ENCODE measurements around the gene RBL1.

RBL1 gene

DNA sequence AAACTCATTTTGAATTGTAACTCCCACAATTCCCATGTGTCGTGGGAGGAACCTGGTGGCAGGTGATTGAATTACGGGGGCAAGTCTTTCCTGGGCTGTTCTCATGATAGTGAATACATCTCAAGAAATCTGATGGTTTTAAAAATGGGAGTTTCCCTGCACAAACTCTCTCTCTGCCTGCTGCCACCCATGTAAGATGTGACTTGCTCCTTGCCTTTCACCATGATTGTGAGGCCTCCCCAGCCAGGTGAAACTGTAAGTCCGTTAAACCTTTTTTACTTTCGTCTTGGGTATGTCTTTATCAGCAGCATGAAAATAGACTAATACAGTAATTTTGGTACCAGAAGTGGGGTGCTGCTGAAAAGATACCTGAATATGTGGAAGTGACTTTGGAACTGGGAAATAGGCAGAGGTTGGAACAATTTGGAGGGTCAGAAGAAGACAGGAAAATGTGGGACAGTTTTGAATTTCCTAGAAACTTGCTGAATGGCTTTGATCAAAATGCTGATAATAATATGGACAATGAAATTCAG lies 102.9 kb downstream of the RBL1 start:
- Histone ChIP-seq H3K27ac (ENCODE audit: low read depth, low read length) (no peak overlapping the region), H3K27me3 (ENCODE audit: control insufficient read depth, insufficient read depth, low read length) (no peaks in the 10 kb centered on the region), H3K9ac (ENCODE audit: low read depth, low read length) (no peak overlapping the region), H3K4me1 (ENCODE audit: control insufficient read depth, insufficient read depth, low read length) (no peaks in the 10 kb centered on the region), H3K36me3 (ENCODE audit: control insufficient read depth, insufficient read depth, low read length) (peaks cover 28% of the 10 kb centered on the region), H3K9me3 (ENCODE audit: control insufficient read depth, insufficient read depth, low read length) (peaks cover 20% of the 10 kb centered on the region), H3K4me3 (ENCODE audit: low read depth, low read length) (no peak overlapping the region)

DNA sequence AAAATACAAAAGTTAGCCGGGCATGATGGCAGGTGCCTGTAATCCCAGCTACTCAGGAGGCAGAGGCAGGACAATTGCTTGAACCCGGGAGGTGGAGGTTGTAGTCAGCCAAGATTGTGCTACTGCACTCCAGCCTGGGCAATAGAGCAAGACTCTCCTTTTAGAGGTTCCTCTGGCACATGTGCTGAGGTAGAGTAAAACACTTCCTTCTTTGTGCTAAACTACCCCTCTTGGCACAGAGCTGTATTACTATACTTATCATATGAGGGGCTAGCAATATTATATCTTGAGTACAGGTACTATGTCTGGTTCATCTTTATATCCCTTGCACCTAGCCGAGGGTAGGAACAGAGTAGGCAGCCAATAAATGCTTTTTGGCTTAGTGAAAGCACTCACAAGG lies 104.1 kb downstream of the RBL1 start:
- H3K4me1 ChIP-seq (ENCODE audit: control insufficient read depth, insufficient read depth, low read length): no peaks in the 10 kb centered on the region

DNA sequence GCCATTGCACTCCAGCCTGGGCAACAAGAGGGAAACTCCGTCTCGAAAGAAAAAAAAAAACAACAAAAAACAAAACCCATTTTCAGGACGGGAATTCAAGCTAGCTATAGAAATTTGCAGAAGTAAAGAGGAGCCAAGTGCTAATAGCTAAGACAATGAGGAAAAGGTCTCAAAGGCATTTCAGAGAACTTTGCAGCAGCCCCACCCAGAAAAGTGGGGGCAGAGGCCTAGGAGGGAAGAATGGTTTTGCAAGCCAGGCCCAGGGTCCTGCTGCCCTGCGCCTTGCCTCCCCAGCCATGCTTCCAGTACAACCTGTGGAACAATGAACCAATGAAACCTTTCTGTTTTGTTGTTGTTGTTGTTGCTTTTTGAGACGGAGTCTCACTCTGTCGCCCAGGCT lies 106.0 kb downstream of the RBL1 start:
- H3K27ac ChIP-seq (ENCODE audit: low read depth, low read length): no peak overlapping the region

More for the DNA sequence above, 104.1 kb downstream of the RBL1 start:
- Histone ChIP-seq H3K36me3 (ENCODE audit: control insufficient read depth, insufficient read depth, low read length) (peaks cover 17% of the 10 kb centered on the region; the same call in 1 of the 2 replicates), H3K27me3 (ENCODE audit: control insufficient read depth, insufficient read depth, low read length) (no peaks in the 10 kb centered on the region), H3K9ac (ENCODE audit: low read depth, low read length) (no peak overlapping the region), H3K9me3 (ENCODE audit: control insufficient read depth, insufficient read depth, low read length) (peaks cover 18% of the 10 kb centered on the region), H3K27ac (ENCODE audit: low read depth, low read length) (no peak overlapping the region), H3K4me3 (ENCODE audit: low read depth, low read length) (no peak overlapping the region)

DNA sequence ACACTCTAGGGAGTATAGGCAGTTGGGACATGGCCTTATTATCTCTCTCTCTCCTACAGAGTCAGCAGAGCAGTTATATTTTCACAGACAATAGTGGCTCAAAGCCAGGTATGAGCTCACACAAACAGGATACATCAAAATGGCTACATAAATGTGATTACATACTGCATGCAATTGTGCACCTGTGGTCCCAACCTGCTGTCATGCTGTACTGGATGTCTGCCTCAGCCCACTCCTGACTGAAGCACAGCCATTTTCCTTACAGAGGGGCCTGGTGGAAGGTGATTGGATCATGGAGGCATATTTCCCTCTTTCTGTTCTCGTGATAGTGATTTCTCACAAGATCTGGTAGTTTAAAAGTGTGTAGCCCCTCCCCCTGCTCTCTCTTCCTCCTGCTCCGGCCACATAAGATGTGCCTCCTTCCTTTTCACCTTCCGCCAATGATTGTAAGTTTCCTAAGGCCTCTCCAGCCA lies 107.3 kb downstream of the RBL1 start:
- Histone ChIP-seq H3K36me3 (ENCODE audit: control insufficient read depth, insufficient read depth, low read length) (no peaks in the 10 kb centered on the region), H3K9me3 (ENCODE audit: control insufficient read depth, insufficient read depth, low read length) (no peaks in the 10 kb centered on the region), H3K4me1 (ENCODE audit: control insufficient read depth, insufficient read depth, low read length) (no peaks in the 10 kb centered on the region), H3K4me3 (ENCODE audit: low read depth, low read length) (no peak overlapping the region), H3K27me3 (ENCODE audit: control insufficient read depth, insufficient read depth, low read length) (no peaks in the 10 kb centered on the region), H3K9ac (ENCODE audit: low read depth, low read length) (no peak overlapping the region), H3K27ac (ENCODE audit: low read depth, low read length) (no peak overlapping the region)

More for the DNA sequence above, 106.0 kb downstream of the RBL1 start:
- no peaks in the 10 kb centered on the region for H3K27me3 ChIP-seq (ENCODE audit: control insufficient read depth, insufficient read depth, low read length)
- no peak overlapping the region for H3K4me3 ChIP-seq (ENCODE audit: low read depth, low read length)
- no peaks in the 10 kb centered on the region for H3K4me1 ChIP-seq (ENCODE audit: control insufficient read depth, insufficient read depth, low read length)
- peaks cover 2% of the 10 kb centered on the region; the same call in 1 of the 2 replicates for H3K36me3 ChIP-seq (ENCODE audit: control insufficient read depth, insufficient read depth, low read length)
- no peak overlapping the region for H3K9ac ChIP-seq (ENCODE audit: low read depth, low read length)
- peaks cover 9% of the 10 kb centered on the region for H3K9me3 ChIP-seq (ENCODE audit: control insufficient read depth, insufficient read depth, low read length)

DNA sequence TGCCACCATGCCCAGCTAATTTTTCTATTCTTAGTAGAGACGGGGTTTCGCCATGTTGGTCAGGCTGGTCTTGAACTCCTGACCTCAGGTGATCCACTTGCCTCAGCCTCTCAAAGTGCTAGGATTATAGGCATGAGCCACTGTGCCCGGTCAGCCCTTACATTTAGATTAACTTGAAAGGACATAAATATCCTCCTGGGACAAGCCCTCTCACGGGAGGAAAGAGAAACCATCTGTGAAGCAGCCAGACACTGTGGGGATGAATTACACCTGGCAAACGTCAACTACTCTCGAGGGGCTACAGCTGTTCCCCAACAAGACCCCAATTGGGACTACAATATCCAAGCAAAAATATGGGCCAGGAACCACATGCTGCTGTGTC lies 111.5 kb downstream of the RBL1 start:
- Histone ChIP-seq H3K27ac (ENCODE audit: low read depth, low read length) (no peak overlapping the region), H3K9me3 (ENCODE audit: control insufficient read depth, insufficient read depth, low read length) (no peaks in the 10 kb centered on the region), H3K27me3 (ENCODE audit: control insufficient read depth, insufficient read depth, low read length) (no peaks in the 10 kb centered on the region)

DNA sequence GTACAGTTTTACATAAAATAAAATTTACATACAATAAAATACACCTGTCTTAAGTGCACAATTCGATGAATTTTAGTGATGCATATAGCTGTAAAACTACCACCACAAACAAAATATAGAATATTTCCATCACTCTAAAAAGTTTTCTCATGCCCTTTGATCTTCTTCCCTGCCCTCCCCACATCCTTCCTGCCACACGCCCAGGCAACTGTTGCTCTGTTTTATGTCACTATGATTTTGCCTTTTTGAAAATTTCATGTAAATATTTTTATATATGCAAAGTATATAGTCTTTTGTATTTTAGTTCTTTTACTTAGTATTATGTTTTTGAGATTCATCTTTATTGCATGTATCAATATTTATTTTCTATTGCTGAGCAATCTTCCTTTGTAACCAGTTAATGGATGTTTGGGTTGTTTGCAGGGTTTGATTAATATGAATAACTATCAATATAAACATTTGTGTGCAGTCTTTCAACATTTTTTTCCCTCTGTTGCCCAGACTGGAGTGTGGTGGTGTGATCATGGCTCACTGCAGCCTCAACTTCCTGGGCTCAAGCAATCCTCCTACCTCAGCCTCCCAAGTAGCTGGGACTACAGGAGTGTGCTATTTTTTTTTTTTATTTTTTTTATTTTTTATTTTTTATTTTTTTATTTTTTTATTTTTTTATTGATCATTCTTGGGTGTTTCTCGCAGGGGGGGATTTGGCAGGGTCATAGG lies 120.5 kb downstream of the RBL1 start:
- H3K4me3 ChIP-seq (ENCODE audit: low read depth, low read length): no peak overlapping the region
- no peak overlapping the region for H3K9ac ChIP-seq (ENCODE audit: low read depth, low read length)
- H3K4me1 ChIP-seq (ENCODE audit: control insufficient read depth, insufficient read depth, low read length): no peaks in the 10 kb centered on the region
- H3K27me3 ChIP-seq (ENCODE audit: control insufficient read depth, insufficient read depth, low read length): no peaks in the 10 kb centered on the region
- no peaks in the 10 kb centered on the region for H3K36me3 ChIP-seq (ENCODE audit: control insufficient read depth, insufficient read depth, low read length)
- no peaks in the 10 kb centered on the region for H3K9me3 ChIP-seq (ENCODE audit: control insufficient read depth, insufficient read depth, low read length)
- no peak overlapping the region for H3K27ac ChIP-seq (ENCODE audit: low read depth, low read length)

More for the DNA sequence above, 111.5 kb downstream of the RBL1 start:
- H3K36me3 ChIP-seq (ENCODE audit: control insufficient read depth, insufficient read depth, low read length): no peaks in the 10 kb centered on the region
- H3K4me3 ChIP-seq (ENCODE audit: low read depth, low read length): no peak overlapping the region
- H3K4me1 ChIP-seq (ENCODE audit: control insufficient read depth, insufficient read depth, low read length): no peaks in the 10 kb centered on the region
- H3K9ac ChIP-seq (ENCODE audit: low read depth, low read length): no peak overlapping the region

DNA sequence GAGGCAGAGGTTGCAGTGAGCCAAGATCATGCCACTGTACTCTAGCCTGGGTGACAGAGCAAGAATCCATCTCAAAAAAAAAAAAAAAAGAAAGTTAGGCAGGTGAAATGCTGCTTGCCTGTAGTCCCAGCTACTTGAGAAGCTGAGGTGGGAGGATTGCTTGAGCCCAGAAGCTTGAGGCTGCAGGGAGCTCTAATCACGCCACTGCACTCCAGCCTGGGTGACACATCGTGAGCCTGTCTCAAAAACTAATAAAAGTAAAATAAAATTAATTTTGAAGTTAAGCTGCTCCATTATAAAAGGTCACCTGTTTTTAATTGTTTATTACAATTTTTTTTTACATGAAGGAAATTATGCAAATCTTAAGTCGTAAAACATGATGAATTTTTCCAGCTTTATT lies 121.1 kb downstream of the RBL1 start:
- no peaks in the 10 kb centered on the region for H3K36me3 ChIP-seq (ENCODE audit: control insufficient read depth, insufficient read depth, low read length)
- H3K9ac ChIP-seq (ENCODE audit: low read depth, low read length): no peak overlapping the region
- H3K9me3 ChIP-seq (ENCODE audit: control insufficient read depth, insufficient read depth, low read length): no peaks in the 10 kb centered on the region
- no peak overlapping the region for H3K4me3 ChIP-seq (ENCODE audit: low read depth, low read length)
- no peak overlapping the region for H3K27ac ChIP-seq (ENCODE audit: low read depth, low read length)
- H3K27me3 ChIP-seq (ENCODE audit: control insufficient read depth, insufficient read depth, low read length): no peaks in the 10 kb centered on the region
- peaks cover under 1% of the 10 kb centered on the region; the same call in 1 of the 2 replicates for H3K4me1 ChIP-seq (ENCODE audit: control insufficient read depth, insufficient read depth, low read length)

DNA sequence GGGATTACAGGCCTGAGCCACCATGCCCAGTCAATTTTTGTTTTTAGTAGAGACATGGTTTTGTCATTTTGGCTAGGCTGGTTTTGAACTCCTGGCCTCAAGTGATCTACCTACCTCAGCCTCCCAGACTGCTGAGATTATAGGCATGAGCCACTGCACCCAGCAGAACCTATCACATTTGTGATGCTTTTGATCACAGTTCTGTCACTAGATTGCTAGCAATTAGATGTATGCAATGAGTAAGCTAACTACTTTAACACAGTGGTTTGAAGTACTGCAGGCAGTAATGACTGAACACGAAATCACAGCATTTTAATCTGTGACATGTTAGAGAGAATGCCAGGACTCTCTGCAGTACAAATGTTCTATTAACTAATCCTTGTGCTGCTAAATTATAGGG lies 124.7 kb downstream of the RBL1 start:
- no peak overlapping the region for H3K27ac ChIP-seq (ENCODE audit: low read depth, low read length)
- H3K9ac ChIP-seq (ENCODE audit: low read depth, low read length): no peak overlapping the region
- H3K27me3 ChIP-seq (ENCODE audit: control insufficient read depth, insufficient read depth, low read length): no peaks in the 10 kb centered on the region
- H3K4me3 ChIP-seq (ENCODE audit: low read depth, low read length): no peak overlapping the region
- H3K36me3 ChIP-seq (ENCODE audit: control insufficient read depth, insufficient read depth, low read length): no peaks in the 10 kb centered on the region
- H3K9me3 ChIP-seq (ENCODE audit: control insufficient read depth, insufficient read depth, low read length): no peaks in the 10 kb centered on the region
- H3K4me1 ChIP-seq (ENCODE audit: control insufficient read depth, insufficient read depth, low read length): peaks cover 5% of the 10 kb centered on the region; the same call in 1 of the 2 replicates

DNA sequence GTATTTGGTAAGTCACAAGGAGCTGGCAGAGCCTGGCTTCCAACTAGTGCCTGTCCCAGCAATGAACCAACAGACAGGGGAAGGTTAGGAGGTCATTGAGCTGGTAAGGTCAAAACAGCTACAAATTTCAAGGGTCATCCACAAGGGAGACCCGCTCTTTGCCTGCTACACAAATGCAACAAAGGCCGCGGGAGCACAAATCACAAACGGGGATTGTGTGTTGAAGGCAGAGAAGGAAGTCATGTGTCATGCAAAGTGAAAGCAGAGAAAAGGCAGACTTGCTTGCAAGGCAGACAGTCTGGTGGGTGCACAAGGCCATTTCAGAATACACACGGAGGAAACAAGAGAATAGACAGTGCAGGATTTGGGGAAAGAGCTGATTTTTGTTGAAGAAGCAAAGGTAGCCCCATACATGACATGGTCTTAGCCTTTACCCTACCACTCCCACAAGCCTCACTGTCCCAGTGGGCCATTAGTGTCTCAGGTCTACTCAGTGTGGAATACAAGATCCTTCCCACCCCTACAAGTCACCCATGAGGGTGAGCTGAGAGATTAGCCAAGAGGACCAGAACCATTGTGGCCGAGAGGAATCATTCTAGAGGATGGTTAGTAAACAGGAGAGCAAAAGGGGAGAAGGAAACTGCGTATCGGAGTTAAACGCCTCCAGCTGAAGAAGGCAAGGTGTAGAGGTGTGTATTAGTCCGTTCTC lies 126.2 kb downstream of the RBL1 start:
- Histone ChIP-seq H3K27me3 (ENCODE audit: control insufficient read depth, insufficient read depth, low read length) (no peaks in the 10 kb centered on the region), H3K27ac (ENCODE audit: low read depth, low read length) (no peak overlapping the region), H3K36me3 (ENCODE audit: control insufficient read depth, insufficient read depth, low read length) (no peaks in the 10 kb centered on the region), H3K9me3 (ENCODE audit: control insufficient read depth, insufficient read depth, low read length) (no peaks in the 10 kb centered on the region), H3K4me3 (ENCODE audit: low read depth, low read length) (no peak overlapping the region), H3K9ac (ENCODE audit: low read depth, low read length) (no peak overlapping the region), H3K4me1 (ENCODE audit: control insufficient read depth, insufficient read depth, low read length) (peaks cover 5% of the 10 kb centered on the region; the same call in 1 of the 2 replicates)

DNA sequence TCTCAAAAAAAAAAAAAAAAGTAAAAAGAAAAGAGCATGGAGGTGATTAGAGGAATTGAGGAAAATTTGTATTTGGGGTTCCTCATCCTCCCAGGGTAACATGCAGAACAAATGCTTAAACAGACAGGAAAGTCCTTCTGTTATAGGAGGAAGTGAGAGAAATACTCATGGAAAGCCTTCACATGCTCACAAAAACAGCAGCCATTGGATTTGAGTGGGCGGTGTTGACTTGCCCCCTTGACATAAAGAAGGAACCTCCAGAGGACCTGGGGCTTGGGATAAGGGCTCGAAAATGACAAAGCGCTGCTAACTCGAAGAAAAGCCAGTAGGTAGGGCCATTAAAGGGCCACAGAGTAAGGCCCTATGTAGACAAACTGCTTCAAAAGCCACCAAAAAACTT lies 126.7 kb downstream of the RBL1 start:
- Histone ChIP-seq H3K4me1 (ENCODE audit: control insufficient read depth, insufficient read depth, low read length) (peaks cover 5% of the 10 kb centered on the region; the same call in 1 of the 2 replicates), H3K36me3 (ENCODE audit: control insufficient read depth, insufficient read depth, low read length) (no peaks in the 10 kb centered on the region), H3K27ac (ENCODE audit: low read depth, low read length) (no peak overlapping the region), H3K27me3 (ENCODE audit: control insufficient read depth, insufficient read depth, low read length) (no peaks in the 10 kb centered on the region), H3K9ac (ENCODE audit: low read depth, low read length) (no peak overlapping the region), H3K4me3 (ENCODE audit: low read depth, low read length) (no peak overlapping the region), H3K9me3 (ENCODE audit: control insufficient read depth, insufficient read depth, low read length) (no peaks in the 10 kb centered on the region)

DNA sequence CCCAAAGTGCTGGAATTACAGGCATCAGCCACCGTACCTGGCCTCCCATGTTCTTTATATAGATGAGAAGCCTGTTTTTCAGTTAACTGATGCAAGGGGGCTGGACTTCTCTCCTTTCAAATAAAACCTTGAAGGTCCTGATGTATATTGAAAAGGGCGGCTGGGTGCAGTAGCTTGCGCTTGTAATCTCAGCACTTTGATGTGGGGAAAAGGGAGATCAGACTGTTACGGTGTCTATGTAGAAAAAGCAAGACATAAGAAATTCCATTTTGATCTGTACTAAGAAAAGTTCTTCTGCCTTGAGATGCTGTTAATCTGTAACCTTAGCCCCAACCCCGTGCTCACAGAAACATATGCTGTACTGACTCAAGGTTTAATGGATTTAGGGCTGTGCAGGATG lies 128.2 kb downstream of the RBL1 start:
- H3K9ac ChIP-seq (ENCODE audit: low read depth, low read length): no peak overlapping the region
- H3K27me3 ChIP-seq (ENCODE audit: control insufficient read depth, insufficient read depth, low read length): no peaks in the 10 kb centered on the region
- H3K36me3 ChIP-seq (ENCODE audit: control insufficient read depth, insufficient read depth, low read length): no peaks in the 10 kb centered on the region
- no peak overlapping the region for H3K4me3 ChIP-seq (ENCODE audit: low read depth, low read length)
- no peak overlapping the region for H3K27ac ChIP-seq (ENCODE audit: low read depth, low read length)
- peaks cover 5% of the 10 kb centered on the region; the same call in 1 of the 2 replicates for H3K4me1 ChIP-seq (ENCODE audit: control insufficient read depth, insufficient read depth, low read length)
- H3K9me3 ChIP-seq (ENCODE audit: control insufficient read depth, insufficient read depth, low read length): peaks cover 5% of the 10 kb centered on the region

Data from HUES48 (cell line).